ENCODE results near the gene RTN1.
A peak's percentile ranks its signal among the peaks of the same experiment; 100 is the strongest.

DNA sequence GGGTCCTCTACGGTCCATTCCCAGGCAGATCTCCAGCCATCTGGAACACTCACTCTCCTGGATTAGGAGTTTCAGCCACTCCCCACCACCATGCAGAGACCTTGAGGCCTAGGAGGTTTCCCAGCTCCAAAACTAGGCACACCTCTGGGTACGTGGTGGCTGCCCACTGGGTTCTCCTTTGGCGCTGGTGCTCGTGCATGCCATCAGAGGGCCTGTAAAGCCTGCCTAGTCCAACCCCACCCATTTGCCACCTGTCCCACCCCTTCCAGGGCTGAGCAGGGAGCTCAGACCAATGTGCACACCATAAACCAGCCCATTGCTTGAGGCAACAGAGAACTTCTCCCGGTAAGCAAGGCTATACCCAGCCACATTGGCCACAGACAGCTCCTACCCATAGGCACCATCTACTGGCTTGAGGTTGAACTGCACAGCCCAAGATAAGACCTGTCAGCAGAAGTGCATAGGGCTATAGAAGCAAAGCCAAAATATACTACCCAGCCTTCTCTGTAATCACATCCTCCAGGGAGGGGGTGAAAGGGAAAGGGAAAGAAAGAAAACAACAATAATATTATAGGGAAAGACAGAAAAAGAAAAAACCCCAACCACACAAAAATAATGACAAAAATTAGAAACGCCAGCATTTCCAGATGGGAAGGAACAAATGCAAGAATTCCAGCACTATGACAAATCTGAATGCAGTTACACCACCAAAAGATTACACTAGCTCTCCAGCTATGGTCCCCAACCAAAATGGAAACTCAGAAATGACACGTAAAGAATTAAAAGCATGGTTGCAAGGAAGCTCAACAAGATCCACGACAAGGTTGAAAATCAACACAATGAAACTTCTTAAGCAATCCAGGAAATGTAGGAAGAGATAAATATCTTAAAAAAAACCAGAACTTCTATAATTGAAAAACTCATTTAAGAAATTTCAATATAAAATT lies 182.1 kb downstream of the RTN1 start:
- TF ChIP-seq, protein P1, sequence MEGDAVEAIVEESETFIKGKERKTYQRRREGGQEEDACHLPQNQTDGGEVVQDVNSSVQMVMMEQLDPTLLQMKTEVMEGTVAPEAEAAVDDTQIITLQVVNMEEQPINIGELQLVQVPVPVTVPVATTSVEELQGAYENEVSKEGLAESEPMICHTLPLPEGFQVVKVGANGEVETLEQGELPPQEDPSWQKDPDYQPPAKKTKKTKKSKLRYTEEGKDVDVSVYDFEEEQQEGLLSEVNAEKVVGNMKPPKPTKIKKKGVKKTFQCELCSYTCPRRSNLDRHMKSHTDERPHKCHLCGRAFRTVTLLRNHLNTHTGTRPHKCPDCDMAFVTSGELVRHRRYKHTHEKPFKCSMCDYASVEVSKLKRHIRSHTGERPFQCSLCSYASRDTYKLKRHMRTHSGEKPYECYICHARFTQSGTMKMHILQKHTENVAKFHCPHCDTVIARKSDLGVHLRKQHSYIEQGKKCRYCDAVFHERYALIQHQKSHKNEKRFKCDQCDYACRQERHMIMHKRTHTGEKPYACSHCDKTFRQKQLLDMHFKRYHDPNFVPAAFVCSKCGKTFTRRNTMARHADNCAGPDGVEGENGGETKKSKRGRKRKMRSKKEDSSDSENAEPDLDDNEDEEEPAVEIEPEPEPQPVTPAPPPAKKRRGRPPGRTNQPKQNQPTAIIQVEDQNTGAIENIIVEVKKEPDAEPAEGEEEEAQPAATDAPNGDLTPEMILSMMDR (IDR thresholded peaks at IDR 0.05), result peak; percentile 50
- TF ChIP-seq EZH2 (IDR thresholded peaks at IDR 0.05; ENCODE audit: borderline replicate concordance, insufficient read depth, low read depth, low read length, poor library complexity, severe bottlenecking), result no peak
